ENCODE results near the gene NTM.

The NTM gene

GRCh38 chr11:132037956-132038355 is 667.5 kb downstream of the NTM start:
- no peak overlapping the region for H3K4me3 ChIP-seq (ENCODE audit: low read depth in 1 of 2, low read length in 2 of 2)
- no peak overlapping the region for H3K27ac ChIP-seq (ENCODE audit: low read depth, low read length)
- H3K4me1 ChIP-seq (ENCODE audit: insufficient read depth, low read length), result no peaks in the 10 kb centered on the region
- no peaks in the 10 kb centered on the region for H3K27me3 ChIP-seq (ENCODE audit: control insufficient read depth in 1 of 2, insufficient read depth in 2 of 2, low read length in 2 of 2)
- no peaks in the 10 kb centered on the region for H3K36me3 ChIP-seq (ENCODE audit: insufficient read depth, low read length)
- H3K9ac ChIP-seq (ENCODE audit: low read length), result no peak overlapping the region
- no peaks in the 10 kb centered on the region for H3K9me3 ChIP-seq (ENCODE audit: low read length)

GRCh38 chr11:132039521-132039920 is 669.1 kb downstream of the NTM start:
- H3K9me3 ChIP-seq (ENCODE audit: low read length), result no peaks in the 10 kb centered on the region
- H3K4me1 ChIP-seq (ENCODE audit: insufficient read depth, low read length), result no peaks in the 10 kb centered on the region
- H3K9ac ChIP-seq (ENCODE audit: low read length), result no peak overlapping the region
- no peaks in the 10 kb centered on the region for H3K36me3 ChIP-seq (ENCODE audit: insufficient read depth, low read length)
- no peak overlapping the region for H3K4me3 ChIP-seq (ENCODE audit: low read depth in 1 of 2, low read length in 2 of 2)
- no peaks in the 10 kb centered on the region for H3K27me3 ChIP-seq (ENCODE audit: control insufficient read depth in 1 of 2, insufficient read depth in 2 of 2, low read length in 2 of 2)
- no peak overlapping the region for H3K27ac ChIP-seq (ENCODE audit: low read depth, low read length)

GRCh38 chr11:132042296-132042695 is 671.9 kb downstream of the NTM start:
- Histone ChIP-seq H3K4me3 (ENCODE audit: low read depth in 1 of 2, low read length in 2 of 2) (no peak overlapping the region), H3K4me1 (ENCODE audit: insufficient read depth, low read length) (no peaks in the 10 kb centered on the region), H3K27me3 (ENCODE audit: control insufficient read depth in 1 of 2, insufficient read depth in 2 of 2, low read length in 2 of 2) (no peaks in the 10 kb centered on the region), H3K36me3 (ENCODE audit: insufficient read depth, low read length) (no peaks in the 10 kb centered on the region), H3K9me3 (ENCODE audit: low read length) (no peaks in the 10 kb centered on the region), H3K9ac (ENCODE audit: low read length) (no peak overlapping the region), H3K27ac (ENCODE audit: low read depth, low read length) (no peak overlapping the region)

DNA sequence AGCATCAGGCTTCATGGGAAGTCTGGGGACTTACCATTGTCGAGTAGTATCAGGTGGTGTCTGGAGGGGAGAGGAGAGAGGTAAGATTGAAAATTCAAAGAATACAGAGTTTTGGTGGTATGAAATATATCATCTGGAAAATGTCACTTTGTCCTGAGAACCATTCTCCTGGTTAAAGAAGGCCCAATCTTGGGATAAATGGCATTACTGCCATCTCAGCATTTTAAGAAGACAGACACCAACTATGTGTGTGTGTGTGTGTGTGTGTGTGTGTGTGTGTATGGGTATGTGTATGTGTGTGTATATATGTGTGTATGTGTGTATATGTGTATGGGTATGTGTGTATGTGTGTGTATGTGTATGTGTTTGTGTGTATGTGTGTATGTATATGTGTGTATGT is 673.3 kb downstream of the NTM start:
- no peaks in the 10 kb centered on the region for H3K9me3 ChIP-seq (ENCODE audit: low read length)
- H3K27me3 ChIP-seq (ENCODE audit: control insufficient read depth in 1 of 2, insufficient read depth in 2 of 2, low read length in 2 of 2), result no peaks in the 10 kb centered on the region
- no peak overlapping the region for H3K27ac ChIP-seq (ENCODE audit: low read depth, low read length)
- no peaks in the 10 kb centered on the region for H3K36me3 ChIP-seq (ENCODE audit: insufficient read depth, low read length)
- no peak overlapping the region for H3K9ac ChIP-seq (ENCODE audit: low read length)
- no peak overlapping the region for H3K4me3 ChIP-seq (ENCODE audit: low read depth in 1 of 2, low read length in 2 of 2)
- no peaks in the 10 kb centered on the region for H3K4me1 ChIP-seq (ENCODE audit: insufficient read depth, low read length)

DNA sequence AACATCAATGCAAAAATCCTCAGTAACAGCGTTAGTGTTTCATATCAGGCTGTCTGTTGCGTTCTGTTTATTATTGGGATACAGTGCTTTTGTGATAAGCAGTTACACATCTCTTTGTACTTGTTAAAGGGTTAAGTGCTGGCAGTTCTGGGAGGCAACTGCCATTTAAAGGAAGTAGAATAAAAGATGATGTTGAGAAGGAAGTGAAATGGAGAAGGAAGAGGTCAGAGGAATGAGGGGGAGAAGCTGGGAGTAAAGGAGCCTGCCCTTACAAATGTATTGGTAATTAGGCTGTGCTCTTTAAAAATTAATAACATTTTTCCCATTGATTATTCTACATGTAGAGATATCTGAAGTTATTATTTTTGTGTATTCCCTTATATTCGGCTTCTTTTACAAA is 674.7 kb downstream of the NTM start:
- no peaks in the 10 kb centered on the region for H3K4me1 ChIP-seq (ENCODE audit: insufficient read depth, low read length)

GRCh38 chr11:132046288-132046865 is 676.0 kb downstream of the NTM start:
- Histone ChIP-seq H3K9me3 (ENCODE audit: low read length) (no peaks in the 10 kb centered on the region), H3K4me1 (ENCODE audit: insufficient read depth, low read length) (no peaks in the 10 kb centered on the region), H3K9ac (ENCODE audit: low read length) (no peak overlapping the region), H3K4me3 (ENCODE audit: low read depth in 1 of 2, low read length in 2 of 2) (no peak overlapping the region), H3K27me3 (ENCODE audit: control insufficient read depth in 1 of 2, insufficient read depth in 2 of 2, low read length in 2 of 2) (no peaks in the 10 kb centered on the region), H3K36me3 (ENCODE audit: insufficient read depth, low read length) (no peaks in the 10 kb centered on the region), H3K27ac (ENCODE audit: low read depth, low read length) (no peak overlapping the region)

More for the DNA sequence above, 674.7 kb downstream of the NTM start:
- no peak overlapping the region for H3K27ac ChIP-seq (ENCODE audit: low read depth, low read length)
- H3K9ac ChIP-seq (ENCODE audit: low read length), result no peak overlapping the region
- no peaks in the 10 kb centered on the region for H3K27me3 ChIP-seq (ENCODE audit: control insufficient read depth in 1 of 2, insufficient read depth in 2 of 2, low read length in 2 of 2)
- H3K4me3 ChIP-seq (ENCODE audit: low read depth in 1 of 2, low read length in 2 of 2), result no peak overlapping the region
- no peaks in the 10 kb centered on the region for H3K36me3 ChIP-seq (ENCODE audit: insufficient read depth, low read length)
- no peaks in the 10 kb centered on the region for H3K9me3 ChIP-seq (ENCODE audit: low read length)

DNA sequence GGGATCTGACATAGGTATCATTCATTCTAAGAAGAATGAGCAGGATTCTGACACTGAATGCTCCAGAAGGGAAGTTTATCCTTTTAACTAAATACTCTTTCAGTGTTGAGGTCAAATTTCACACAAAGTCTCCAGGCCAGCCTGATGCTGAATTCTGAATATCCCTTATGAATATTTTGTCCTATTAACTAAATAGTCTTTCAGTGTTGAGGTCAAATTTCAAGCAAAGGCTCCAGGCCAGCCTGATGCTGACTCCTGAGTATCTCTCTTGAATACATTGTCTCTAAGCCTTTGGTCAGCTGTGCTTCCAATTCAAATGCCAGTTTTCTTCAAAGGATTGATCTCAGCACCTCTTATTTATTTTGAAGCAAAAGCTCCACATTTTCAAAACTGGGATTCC is 676.8 kb downstream of the NTM start:
- no peaks in the 10 kb centered on the region for H3K27me3 ChIP-seq (ENCODE audit: control insufficient read depth in 1 of 2, insufficient read depth in 2 of 2, low read length in 2 of 2)
- H3K4me3 ChIP-seq (ENCODE audit: low read depth in 1 of 2, low read length in 2 of 2), result no peak overlapping the region
- H3K9me3 ChIP-seq (ENCODE audit: low read length), result no peaks in the 10 kb centered on the region
- H3K9ac ChIP-seq (ENCODE audit: low read length), result no peak overlapping the region
- H3K27ac ChIP-seq (ENCODE audit: low read depth, low read length), result no peak overlapping the region
- no peaks in the 10 kb centered on the region for H3K36me3 ChIP-seq (ENCODE audit: insufficient read depth, low read length)
- H3K4me1 ChIP-seq (ENCODE audit: insufficient read depth, low read length), result no peaks in the 10 kb centered on the region

DNA sequence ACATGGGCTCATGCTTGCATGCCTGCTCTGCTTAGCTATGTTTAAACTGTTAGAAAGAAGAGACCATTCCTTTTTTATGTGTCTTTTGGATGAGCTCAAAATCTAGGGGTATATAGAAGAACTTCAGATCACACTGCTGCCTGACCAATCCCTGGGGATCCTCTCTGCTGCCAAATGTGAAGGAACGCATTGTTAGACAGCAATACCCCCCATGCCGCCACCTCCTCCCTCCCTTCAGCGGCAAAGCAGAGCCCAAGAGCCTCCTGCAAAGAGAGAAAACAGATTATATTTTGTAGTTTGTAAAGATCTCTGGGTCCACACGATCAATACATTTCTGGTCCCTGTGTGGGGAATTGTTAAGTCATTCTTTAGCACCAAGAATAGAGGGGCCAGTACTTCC is 677.6 kb downstream of the NTM start:
- no peaks in the 10 kb centered on the region for H3K27me3 ChIP-seq (ENCODE audit: control insufficient read depth in 1 of 2, insufficient read depth in 2 of 2, low read length in 2 of 2)
- no peak overlapping the region for H3K4me3 ChIP-seq (ENCODE audit: low read depth in 1 of 2, low read length in 2 of 2)
- no peaks in the 10 kb centered on the region for H3K36me3 ChIP-seq (ENCODE audit: insufficient read depth, low read length)
- no peak overlapping the region for H3K27ac ChIP-seq (ENCODE audit: low read depth, low read length)
- no peaks in the 10 kb centered on the region for H3K4me1 ChIP-seq (ENCODE audit: insufficient read depth, low read length)
- H3K9me3 ChIP-seq (ENCODE audit: low read length), result no peaks in the 10 kb centered on the region
- no peak overlapping the region for H3K9ac ChIP-seq (ENCODE audit: low read length)

DNA sequence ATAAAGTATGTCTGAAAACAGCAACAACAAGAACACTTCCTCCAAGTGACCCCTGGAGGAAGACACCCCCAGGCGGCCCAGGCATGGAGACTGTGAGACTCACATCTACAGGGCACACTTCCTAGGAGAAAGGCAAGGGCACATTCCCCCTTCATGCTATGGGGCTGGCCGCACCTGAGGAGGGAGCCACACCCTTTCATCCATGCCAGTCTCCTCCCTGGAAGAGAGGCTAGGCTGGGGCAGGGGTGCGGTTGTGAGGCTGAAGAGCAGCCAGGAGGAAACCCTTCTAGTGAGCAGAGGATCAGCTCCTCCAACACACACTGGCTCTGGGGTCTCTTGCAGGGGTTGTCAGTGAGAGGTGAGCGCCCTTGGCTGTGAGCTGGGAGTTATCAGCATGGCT is 678.8 kb downstream of the NTM start:
- Histone ChIP-seq H3K9me3 (ENCODE audit: low read length) (no peaks in the 10 kb centered on the region), H3K4me1 (ENCODE audit: insufficient read depth, low read length) (no peaks in the 10 kb centered on the region), H3K4me3 (ENCODE audit: low read depth in 1 of 2, low read length in 2 of 2) (no peak overlapping the region), H3K9ac (ENCODE audit: low read length) (no peak overlapping the region), H3K27ac (ENCODE audit: low read depth, low read length) (no peak overlapping the region), H3K27me3 (ENCODE audit: control insufficient read depth in 1 of 2, insufficient read depth in 2 of 2, low read length in 2 of 2) (no peaks in the 10 kb centered on the region), H3K36me3 (ENCODE audit: insufficient read depth, low read length) (no peaks in the 10 kb centered on the region)

DNA sequence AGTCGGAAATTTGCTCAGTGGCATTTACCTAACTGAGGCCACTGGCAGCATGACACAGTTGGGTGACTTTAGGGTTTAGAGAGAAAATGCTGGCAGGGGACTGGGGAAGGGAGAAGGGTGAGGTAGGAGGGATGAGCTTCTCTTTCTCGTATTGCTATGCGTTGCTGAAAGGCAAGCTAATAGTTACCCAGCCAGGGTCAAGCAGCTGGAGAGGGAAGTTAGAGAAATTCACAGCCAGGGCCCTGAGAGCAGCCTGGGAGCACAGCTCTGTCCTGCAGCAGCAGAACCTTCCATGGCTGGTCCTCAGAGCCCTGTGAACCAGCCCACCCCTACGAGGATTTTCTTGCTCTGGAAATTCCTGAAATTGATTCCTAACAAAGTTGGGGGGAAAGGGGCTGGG is 679.6 kb downstream of the NTM start:
- Histone ChIP-seq H3K36me3 (ENCODE audit: insufficient read depth, low read length) (no peaks in the 10 kb centered on the region), H3K9ac (ENCODE audit: low read length) (no peak overlapping the region), H3K27ac (ENCODE audit: low read depth, low read length) (no peak overlapping the region), H3K4me1 (ENCODE audit: insufficient read depth, low read length) (no peaks in the 10 kb centered on the region), H3K9me3 (ENCODE audit: low read length) (no peaks in the 10 kb centered on the region), H3K27me3 (ENCODE audit: control insufficient read depth in 1 of 2, insufficient read depth in 2 of 2, low read length in 2 of 2) (no peaks in the 10 kb centered on the region), H3K4me3 (ENCODE audit: low read depth in 1 of 2, low read length in 2 of 2) (no peak overlapping the region)

DNA sequence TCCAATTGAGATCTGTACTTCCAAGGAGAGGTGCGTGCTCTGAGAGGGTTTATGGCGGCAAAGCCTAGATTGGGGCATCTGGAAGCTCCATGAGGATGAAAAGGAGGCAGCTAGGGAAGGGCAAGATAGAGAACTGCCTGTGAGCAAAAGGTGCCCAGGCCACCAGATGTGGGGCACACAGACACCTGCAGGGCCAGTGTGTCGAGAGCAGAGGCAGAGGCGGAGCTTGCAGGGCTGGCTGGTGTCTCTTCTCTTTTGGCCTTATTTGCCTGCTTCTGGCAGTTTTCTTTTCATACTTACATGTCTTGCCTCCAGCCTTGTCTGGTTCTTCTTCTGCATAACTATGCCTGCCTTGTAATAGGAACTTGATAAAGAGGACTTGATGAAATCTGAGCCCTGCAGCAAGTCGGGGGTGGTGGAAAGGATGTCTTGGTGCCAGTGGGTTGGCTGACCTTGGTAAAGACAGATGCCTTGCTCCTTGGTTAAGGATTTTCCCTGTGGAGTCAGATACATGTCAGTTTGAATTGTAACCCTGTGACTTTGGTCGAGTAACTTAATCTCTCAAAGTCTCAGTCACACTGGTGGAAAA is 680.3 kb downstream of the NTM start:
- Histone ChIP-seq H3K4me3 (ENCODE audit: low read depth in 1 of 2, low read length in 2 of 2) (no peak overlapping the region), H3K4me1 (ENCODE audit: insufficient read depth, low read length) (no peaks in the 10 kb centered on the region), H3K9ac (ENCODE audit: low read length) (no peak overlapping the region), H3K9me3 (ENCODE audit: low read length) (no peaks in the 10 kb centered on the region), H3K27me3 (ENCODE audit: control insufficient read depth in 1 of 2, insufficient read depth in 2 of 2, low read length in 2 of 2) (no peaks in the 10 kb centered on the region), H3K36me3 (ENCODE audit: insufficient read depth, low read length) (no peaks in the 10 kb centered on the region), H3K27ac (ENCODE audit: low read depth, low read length) (no peak overlapping the region)

- Histone ChIP-seq H3K9ac (ENCODE audit: low read length) (no peak overlapping the region), H3K4me1 (ENCODE audit: insufficient read depth, low read length) (no peaks in the 10 kb centered on the region), H3K27me3 (ENCODE audit: control insufficient read depth in 1 of 2, insufficient read depth in 2 of 2, low read length in 2 of 2) (no peaks in the 10 kb centered on the region), H3K9me3 (ENCODE audit: low read length) (no peaks in the 10 kb centered on the region), H3K36me3 (ENCODE audit: insufficient read depth, low read length) (no peaks in the 10 kb centered on the region), H3K27ac (ENCODE audit: low read depth, low read length) (no peak overlapping the region), H3K4me3 (ENCODE audit: low read depth in 1 of 2, low read length in 2 of 2) (no peak overlapping the region)
Observed at GRCh38 chr11:132051704-132052103, 681.3 kb downstream of the NTM start.
